PC-9 (cell line): Measurements from ENCODE around the gene KRT32. TPM values are rescaled to one million over a fixed set of nuclear protein-coding genes. Genes with fewer than 3 reads are reported as not detected.
"Not testable (repeated sequence)": the region's sequence is repeated elsewhere in the genome, so short reads cannot be mapped to it uniquely, and the experiment has no call there.

Source experiments
- BruUV-seq: library from RNA; stranded (reverse); fragments of 400-500 nt; replicated peaks from 2 replicates; lab custom pipeline; 2021; lab: Mats Ljungman, UMichigan
- CTCF ChIA-PET: fragments of 300-600 bp; sonication (Branson Sonifier 250); formaldehyde crosslinking; loops from one replicate; lab custom pipeline; 2022; ENCODE audit warnings: antibody characterized with exemption; lab: Charles Lee
- POLR2A ChIA-PET: fragments of 300-600 bp; sonication (Branson Sonifier 250); formaldehyde crosslinking; loops from one replicate; lab custom pipeline; 2022; ENCODE audit warnings: antibody characterized with exemption; ENCODE audit not compliant: unreplicated experiment; lab: Charles Lee
- DNase-seq, 2 experiments: peaks; one replicate each; pipeline versions ENCODE4 v3.0.0 to v3.0.0-alpha.2; 2015 to 2022; ENCODE audit warnings: mixed read lengths in 1 of 2
- H2AFZ ChIP-seq: fragments of 200-600 bp; sonication (generic); 2 replicates; pipeline ENCODE4 v1.8.1; 2017; ENCODE audit warnings: antibody characterized with exemption
- H3F3A ChIP-seq: fragments of 200-600 bp; sonication (generic); 2 replicates; pipeline ENCODE4 v1.8.1; 2017; ENCODE audit warnings: antibody characterized with exemption, mild to moderate bottlenecking, low read depth; ENCODE audit not compliant: insufficient read depth
- H3K27ac ChIP-seq: fragments of 200-600 bp; sonication (generic); 2 replicates; pipeline ENCODE4 v1.6.1; 2016; ENCODE audit warnings: mixed run types
- H3K27me3 ChIP-seq: fragments of 200-600 bp; sonication (generic); 2 replicates; pipeline ENCODE4 v1.6.1; 2016; ENCODE audit warnings: low read depth, mixed run types; ENCODE audit not compliant: insufficient read depth
- H3K36me3 ChIP-seq: fragments of 200-600 bp; sonication (generic); 2 replicates; pipeline ENCODE4 v1.6.1; 2016; ENCODE audit warnings: low read depth, mixed run types
- H3K4me1 ChIP-seq: fragments of 200-600 bp; sonication (generic); replicated peaks from 2 replicates; pipeline ENCODE4 v1.6.1; 2016; ENCODE audit warnings: mixed run types; ENCODE audit not compliant: insufficient read depth
- H3K4me2 ChIP-seq: fragments of 200-600 bp; sonication (generic); 2 replicates; pipeline ENCODE4 v1.6.1; 2017; ENCODE audit warnings: mixed run types
- H3K4me3 ChIP-seq: fragments of 200-600 bp; sonication (generic); 2 replicates; pipeline ENCODE4 v1.6.1; 2016; ENCODE audit warnings: mixed run types
- H3K79me2 ChIP-seq: fragments of 200-600 bp; sonication (generic); 2 replicates; pipeline ENCODE4 v1.6.1; 2017; ENCODE audit warnings: low read depth, mixed run types
- H3K9me2 ChIP-seq: fragments of 200-600 bp; sonication (generic); 2 replicates; pipeline ENCODE4 v1.8.1; 2017; ENCODE audit warnings: mild to moderate bottlenecking; ENCODE audit not compliant: insufficient read depth
- H3K9me3 ChIP-seq: fragments of 200-600 bp; sonication (generic); 2 replicates; pipeline ENCODE4 v1.8.1; 2016; ENCODE audit warnings: low read depth; ENCODE audit not compliant: insufficient read depth
- H4K20me1 ChIP-seq: fragments of 200-600 bp; sonication (generic); 2 replicates; pipeline ENCODE4 v1.8.1; 2017; ENCODE audit not compliant: insufficient read depth
- EZH2 ChIP-seq: fragments of 200-600 bp; sonication (generic); IDR thresholded peaks from 2 replicates; pipeline ENCODE4 v1.8.0; 2017; ENCODE audit warnings: antibody characterized with exemption, low read depth
- intact Hi-C: fragments of 100-400 bp; cut with micrococcal nuclease; formaldehyde crosslinking; loops from one replicate; pipeline ENCODE4 v1.10.0; 2022; ENCODE audit not compliant: unreplicated experiment
- total RNA-seq: library from RNA; stranded (reverse); gene quantifications from 2 replicates; pipeline ENCODE4 v1.2.3, GENCODE V29; 2021
- TF ChIP-seq, protein P1 (sequence below): fragments of 200-600 bp; sonication (generic); conservative IDR thresholded peaks from 2 replicates; pipeline ENCODE4 v1.6.1; 2017; ENCODE audit warnings: mixed run types, antibody characterized with exemption, mild to moderate bottlenecking, moderate library complexity

Gene KRT32
- total RNA-seq, 1 experiment from 2014 or later: not detected

DNA sequence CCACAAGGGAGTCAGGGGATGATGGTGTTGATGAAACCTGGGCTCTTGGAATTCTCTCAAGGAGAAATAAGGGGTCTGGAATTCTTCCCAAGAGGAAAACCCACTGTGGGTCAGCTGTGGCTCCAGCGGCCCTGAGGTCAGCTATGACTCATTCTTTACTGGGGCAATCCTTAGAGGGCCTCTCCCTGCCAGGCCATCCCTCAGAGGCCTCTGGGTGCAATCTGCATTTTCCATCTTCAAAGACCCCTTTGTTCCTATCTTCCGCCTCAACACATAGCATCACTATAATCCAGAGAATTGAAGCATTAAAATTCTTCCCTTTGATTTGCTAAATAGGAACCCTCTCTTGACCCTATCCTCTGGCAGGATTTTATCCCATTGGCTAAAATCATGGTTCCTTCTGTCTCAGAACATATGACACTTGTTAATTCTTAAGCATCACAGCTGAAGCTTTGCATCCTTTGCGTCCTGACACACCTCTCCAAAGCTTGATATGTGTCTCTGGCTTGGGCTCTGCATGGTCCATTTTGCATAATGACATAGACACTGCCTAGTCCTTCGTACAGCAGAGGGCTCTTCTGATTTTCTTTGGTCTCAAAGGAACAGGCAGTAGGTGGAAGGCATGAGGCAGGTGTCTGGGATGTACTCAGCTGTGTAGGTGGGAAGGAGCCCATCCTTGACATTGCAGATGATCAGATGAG lies 38.4 kb downstream of the KRT32 start:
- POLR2A ChIA-PET: no interaction called here
- TF ChIP-seq EZH2: no peak
- TF ChIP-seq, protein P1, sequence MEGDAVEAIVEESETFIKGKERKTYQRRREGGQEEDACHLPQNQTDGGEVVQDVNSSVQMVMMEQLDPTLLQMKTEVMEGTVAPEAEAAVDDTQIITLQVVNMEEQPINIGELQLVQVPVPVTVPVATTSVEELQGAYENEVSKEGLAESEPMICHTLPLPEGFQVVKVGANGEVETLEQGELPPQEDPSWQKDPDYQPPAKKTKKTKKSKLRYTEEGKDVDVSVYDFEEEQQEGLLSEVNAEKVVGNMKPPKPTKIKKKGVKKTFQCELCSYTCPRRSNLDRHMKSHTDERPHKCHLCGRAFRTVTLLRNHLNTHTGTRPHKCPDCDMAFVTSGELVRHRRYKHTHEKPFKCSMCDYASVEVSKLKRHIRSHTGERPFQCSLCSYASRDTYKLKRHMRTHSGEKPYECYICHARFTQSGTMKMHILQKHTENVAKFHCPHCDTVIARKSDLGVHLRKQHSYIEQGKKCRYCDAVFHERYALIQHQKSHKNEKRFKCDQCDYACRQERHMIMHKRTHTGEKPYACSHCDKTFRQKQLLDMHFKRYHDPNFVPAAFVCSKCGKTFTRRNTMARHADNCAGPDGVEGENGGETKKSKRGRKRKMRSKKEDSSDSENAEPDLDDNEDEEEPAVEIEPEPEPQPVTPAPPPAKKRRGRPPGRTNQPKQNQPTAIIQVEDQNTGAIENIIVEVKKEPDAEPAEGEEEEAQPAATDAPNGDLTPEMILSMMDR: no peak

DNA sequence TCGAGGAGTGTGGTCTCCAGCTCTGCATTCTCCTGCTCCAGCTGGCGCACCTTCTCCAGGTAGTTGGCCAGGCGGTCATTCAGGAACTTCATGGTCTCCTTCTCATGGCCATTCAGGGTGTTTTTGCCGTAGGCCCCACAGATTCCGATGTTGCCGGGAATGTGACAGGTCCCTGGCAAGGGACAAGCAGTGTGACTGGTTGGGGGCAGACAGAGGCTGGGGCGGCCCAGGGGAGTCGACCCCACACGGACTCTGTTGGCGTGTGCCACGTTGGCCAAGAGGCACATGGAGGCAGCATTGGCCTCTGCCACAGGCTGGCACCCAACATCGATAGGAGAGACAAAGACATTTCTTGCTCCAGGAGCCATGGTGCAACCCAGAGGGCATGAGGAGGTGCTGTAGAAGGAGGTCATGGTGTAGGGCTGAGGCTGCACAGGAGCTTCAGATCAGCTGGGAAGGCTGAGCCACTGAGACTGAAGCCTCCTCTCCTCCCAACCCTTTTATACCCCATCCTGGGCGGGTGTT lies 43.0 kb downstream of the KRT32 start, which contains the start of gene KRT37:
KRT37 (minus strand) TSS at position 475 of the 525 bp plus-strand sequence; CDS start at position 413, 62 bp downstream.
- Histone ChIP-seq H3K9me2 (no peaks in the 10 kb centered on the region), H3K4me1 (peaks cover 36% of the 10 kb centered on the region), H3K4me2 (no peak within 1 kb of the TSS), H3K79me2 (no peaks in the 10 kb centered on the region), H2AFZ (no peak within 1 kb of the TSS), H3K27me3 (no peaks in the 10 kb centered on the region), H3F3A (peaks cover 6% of the 10 kb centered on the region; the same call in 1 of the 2 replicates), H3K36me3 (no peaks in the 10 kb centered on the region), H4K20me1 (no peaks in the 10 kb centered on the region), H3K27ac (no peak within 1 kb of the TSS), H3K4me3 (no peak within 1 kb of the TSS), H3K9me3 (no peaks in the 10 kb centered on the region)
- TF ChIP-seq, protein P1: no peak
- no peak for TF ChIP-seq EZH2
- ChIA-PET CTCF (no interaction called here), POLR2A (no interaction called here)
- DNase-seq: no peak
- intact Hi-C loops: no loop called here
- BruUV-seq: no TSS peak

More for the DNA sequence above, 38.4 kb downstream of the KRT32 start:
- Histone ChIP-seq H3K27me3 (no peaks in the 10 kb centered on the region), H3K4me2 (no peak overlapping the region), H3K9me2 (no peaks in the 10 kb centered on the region), H4K20me1 (no peaks in the 10 kb centered on the region), H3K79me2 (no peaks in the 10 kb centered on the region), H2AFZ (no peak overlapping the region), H3K27ac (no peak overlapping the region), H3F3A (no peaks in the 10 kb centered on the region), H3K4me3 (no peak overlapping the region), H3K9me3 (no peaks in the 10 kb centered on the region), H3K36me3 (no peaks in the 10 kb centered on the region), H3K4me1 (0 out of 2 replicates have a peak, but pooled peaks cover 9% of the 10 kb centered on the region)
- CTCF ChIA-PET: no interaction called here
- intact Hi-C loops: no loop called here
- no peak for DNase-seq
- no TSS peak for BruUV-seq

DNA sequence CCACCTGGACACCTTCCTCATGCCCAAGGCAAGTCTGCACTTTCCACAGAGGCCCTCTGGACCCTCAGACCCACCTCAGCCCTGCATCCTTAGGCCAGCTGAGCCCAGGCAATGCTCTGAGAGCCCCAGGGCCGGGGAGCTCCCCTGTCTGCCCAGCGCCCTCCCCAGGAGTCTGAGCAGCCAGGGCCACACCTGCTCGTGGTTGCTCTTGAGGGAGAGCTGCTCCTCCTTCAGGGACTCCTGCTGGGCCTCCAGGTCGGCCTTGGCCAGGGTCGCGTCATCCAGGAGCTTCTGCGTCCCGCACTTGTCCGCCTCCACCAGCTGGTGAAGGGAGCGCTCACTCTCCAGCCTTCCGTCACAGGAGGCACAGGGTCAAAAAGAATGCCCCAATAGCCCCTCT lies 44.6 kb downstream of the KRT32 start:
- Histone ChIP-seq H3F3A (peaks cover 21% of the 10 kb centered on the region), H3K4me1 (peaks cover 42% of the 10 kb centered on the region)
- intact Hi-C loops, H2AFZ ChIP-seq, H3K9me3 ChIP-seq, H3K27ac ChIP-seq, DNase-seq, BruUV-seq, H4K20me1 ChIP-seq, H3K4me3 ChIP-seq, H3K9me2 ChIP-seq, POLR2A ChIA-PET, H3K4me2 ChIP-seq, H3K79me2 ChIP-seq, H3K27me3 ChIP-seq, CTCF ChIA-PET, H3K36me3 ChIP-seq: not testable (repeated sequence)
